ENCODE results near the gene EPB41L2.
"Not testable (repeated sequence)": the region's sequence is repeated elsewhere in the genome, so short reads cannot be mapped to it uniquely, and the experiment has no call there.

The EPB41L2 gene

DNA sequence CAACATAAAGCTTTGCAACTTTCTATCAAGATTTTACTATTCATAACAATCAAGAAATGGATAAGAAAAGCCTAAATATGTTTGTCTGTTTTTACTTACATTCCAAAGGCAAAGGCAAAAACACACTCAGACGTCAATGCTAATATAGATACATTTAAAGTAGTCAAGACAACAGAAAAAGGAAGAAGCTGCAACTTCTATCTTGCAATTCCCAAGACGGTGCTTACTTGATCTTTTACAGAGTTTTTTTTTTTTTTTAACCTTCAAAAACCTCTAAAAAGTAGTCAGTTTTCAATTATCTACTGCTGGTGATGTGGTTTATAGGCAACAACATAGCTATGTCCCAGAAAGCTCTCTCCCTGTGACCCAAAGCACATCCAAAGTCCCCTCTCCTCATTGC lies 58.1 kb downstream of the EPB41L2 start:
- DNase-seq (ENCODE audit: low read depth in 2 of 2), result no peak

DNA sequence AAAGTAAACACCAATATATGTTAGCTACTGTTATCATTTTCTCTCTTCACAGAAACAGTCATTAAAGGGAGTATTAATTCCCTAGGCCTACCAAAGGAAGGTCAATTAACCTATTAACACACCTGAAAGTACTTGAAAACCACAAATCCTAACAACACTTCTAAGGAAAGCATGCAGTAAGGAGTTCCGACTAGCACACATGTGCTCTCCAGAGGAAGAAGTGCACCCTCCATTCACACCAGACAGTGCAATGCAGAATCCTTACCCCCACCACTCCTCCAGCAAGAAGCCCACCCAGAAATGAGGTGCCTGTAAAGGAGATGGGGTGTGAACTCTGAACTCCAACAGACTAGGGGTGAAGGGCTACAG lies 58.7 kb downstream of the EPB41L2 start:
- DNase-seq (ENCODE audit: low read depth in 2 of 2), result no peak

DNA sequence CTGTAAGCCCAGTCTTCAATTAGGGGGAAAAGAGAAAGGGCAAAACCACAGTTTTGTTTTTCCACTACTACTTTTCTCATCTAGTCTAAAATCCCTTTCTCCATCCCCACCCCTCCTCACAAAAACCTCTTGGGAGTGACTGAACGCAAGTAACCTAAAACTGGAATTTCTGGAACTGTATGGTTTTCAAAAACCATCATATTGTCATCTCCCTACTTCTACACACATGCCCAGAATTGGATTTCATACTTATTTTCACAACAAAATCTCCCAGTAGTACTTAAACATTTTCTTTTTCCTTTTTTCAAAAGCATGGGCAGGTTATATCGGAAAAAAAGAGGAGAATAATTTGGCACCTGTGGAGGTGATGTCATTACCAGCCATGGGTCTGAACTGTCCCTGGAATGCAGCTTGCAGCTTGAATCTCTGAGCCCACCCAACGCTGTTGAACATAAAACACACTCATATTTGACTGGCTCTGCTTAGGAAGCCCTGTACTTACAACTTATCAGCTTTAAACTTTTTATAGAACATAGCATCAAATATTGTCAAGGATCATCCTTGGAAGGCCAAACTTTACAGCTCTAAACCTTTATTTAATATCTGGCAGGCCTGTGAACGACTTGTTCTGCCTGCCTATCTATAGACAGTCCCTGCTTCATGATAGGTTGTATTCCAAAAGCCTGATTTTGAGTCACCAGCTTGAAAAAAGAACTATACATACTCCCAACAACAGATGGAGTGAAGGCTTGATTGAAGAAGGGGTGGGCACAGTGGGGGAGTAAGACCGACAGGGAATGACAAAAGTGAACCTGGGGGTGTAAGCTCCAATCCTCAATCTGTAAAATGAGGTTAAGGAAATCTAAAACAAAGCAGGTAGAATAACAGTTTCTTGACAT lies 59.3 kb downstream of the EPB41L2 start:
- DNase-seq (ENCODE audit: low read depth in 2 of 2), result no peak

DNA sequence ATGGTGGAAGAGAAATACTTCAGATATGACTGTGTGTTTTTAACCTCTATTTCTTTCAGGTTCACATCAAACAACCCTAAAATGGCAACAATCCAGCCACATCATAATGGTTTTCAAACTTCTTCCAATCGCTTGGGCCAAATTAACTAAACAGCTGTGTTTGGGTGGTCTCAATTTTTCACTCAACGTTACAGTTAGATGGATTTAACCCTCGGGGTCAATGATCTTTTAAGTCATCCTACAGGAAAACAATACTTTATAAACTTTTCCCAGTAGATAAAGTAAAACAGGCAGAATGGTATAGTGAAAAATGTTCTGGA lies 60.4 kb downstream of the EPB41L2 start:
- no peak for DNase-seq (ENCODE audit: low read depth in 2 of 2)

DNA sequence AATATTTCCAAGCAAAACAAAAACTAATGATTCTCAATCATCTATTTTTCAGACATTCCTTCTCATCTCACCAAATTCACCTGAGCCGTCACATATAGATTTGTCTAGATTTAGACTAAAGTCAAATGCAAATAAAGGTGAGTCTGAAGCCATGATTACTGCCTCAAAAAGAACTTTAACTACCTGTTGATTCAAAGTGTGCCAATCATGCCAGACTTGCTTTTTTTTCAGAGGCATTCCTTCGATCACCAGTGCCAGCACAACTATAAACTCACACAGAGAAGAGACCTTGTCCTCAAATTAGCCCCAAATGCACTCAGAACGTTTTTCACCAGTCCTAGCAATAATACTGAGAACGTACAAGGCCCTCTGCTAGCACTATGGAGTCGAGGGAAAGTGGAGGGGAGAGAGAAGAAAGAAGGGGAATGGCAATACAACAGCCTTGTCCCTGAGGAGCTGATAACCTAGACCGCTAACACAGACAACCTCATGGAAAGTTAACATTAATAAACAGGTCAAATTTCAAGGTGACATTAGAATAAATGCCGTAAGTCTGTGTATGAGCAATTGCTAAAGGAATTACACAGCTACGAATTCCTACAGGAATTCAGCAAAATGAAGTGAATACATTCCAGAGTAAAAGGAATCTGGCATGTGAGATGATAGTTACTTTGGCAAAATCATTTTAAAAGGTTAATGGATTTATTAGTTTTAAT lies 60.9 kb downstream of the EPB41L2 start:
- no peak for DNase-seq (ENCODE audit: low read depth in 2 of 2)

DNA sequence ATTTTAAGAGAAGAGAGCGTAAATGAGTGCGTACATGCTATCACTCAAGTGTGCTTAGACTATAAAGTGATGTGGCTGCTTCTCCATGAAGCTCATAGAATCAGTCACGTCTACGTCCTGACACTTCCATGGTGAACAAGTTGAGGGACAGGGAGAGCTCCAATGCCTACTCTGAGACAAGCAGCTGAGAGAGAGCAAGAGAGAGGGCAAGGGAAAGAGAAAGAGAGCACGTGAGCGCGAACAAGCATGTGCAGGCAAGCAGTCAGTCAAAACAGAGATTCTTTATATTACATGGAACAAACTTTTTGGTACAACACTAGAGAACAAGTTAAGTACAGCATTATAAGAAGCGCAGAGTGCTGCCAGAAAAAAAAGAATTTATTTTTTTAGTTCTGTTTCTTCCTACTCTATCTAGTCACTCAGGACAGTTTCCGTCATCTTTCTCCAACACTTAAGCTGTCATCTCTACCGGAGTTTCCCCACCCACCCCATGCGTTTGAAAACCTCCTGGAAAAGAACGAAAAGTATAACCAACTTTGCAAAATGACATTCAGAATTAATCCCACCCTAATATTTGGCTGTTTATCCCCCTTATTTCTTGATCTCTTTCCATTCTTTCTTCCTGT lies 61.8 kb downstream of the EPB41L2 start:
- DNase-seq (ENCODE audit: low read depth in 2 of 2), result no peak

DNA sequence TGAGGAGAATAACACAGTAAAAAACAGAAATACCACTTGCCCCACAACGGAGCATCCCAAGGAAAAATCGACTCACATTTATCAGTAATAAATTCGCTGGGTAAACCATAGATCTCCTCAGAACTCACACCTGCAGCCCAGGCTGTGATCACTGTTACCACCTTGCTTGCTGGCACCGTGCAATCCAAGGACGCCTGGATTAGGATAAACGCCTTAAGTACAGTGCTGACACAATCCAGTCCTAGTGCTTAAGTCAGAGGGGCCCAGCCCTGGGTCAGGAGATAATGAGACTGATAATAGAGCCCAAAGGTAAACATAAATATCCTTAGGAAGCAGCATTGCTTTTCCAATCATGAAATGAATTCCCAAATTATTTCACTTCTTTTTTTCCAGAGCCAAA lies 62.5 kb downstream of the EPB41L2 start:
- no peak for DNase-seq (ENCODE audit: low read depth in 2 of 2)

DNA sequence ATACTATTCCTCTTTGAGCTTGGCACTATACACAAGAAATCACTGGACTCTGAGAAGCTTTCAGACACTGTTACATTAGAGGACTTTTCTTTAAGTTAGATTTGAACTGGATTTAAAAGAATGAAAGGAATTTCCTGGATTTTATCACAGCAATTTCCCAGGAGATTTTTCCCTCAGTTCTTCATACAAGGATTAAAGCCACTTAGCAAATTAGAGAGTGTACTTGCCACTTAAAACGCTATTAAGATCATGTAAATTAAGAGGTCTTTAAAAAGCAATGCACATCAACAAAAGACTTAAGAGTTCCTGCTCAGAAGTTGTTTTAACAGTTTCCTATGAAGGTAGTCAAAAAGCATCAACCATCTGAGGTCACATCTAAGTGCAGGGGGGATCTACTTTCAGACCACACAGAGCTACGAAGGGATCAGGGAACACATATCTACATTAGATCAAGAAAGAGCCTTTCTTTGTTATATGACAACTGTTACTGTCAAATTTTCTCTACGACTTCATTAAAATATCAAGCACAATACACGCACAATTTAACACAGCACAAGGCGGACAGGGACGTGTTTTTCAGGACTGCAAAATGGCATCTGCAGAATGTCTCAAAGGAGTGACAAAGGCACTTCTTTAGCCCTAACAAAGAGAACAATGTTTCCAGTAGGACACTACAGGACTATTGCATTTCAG lies 65.8 kb downstream of the EPB41L2 start:
- no peak for DNase-seq (ENCODE audit: low read depth in 2 of 2)

DNA sequence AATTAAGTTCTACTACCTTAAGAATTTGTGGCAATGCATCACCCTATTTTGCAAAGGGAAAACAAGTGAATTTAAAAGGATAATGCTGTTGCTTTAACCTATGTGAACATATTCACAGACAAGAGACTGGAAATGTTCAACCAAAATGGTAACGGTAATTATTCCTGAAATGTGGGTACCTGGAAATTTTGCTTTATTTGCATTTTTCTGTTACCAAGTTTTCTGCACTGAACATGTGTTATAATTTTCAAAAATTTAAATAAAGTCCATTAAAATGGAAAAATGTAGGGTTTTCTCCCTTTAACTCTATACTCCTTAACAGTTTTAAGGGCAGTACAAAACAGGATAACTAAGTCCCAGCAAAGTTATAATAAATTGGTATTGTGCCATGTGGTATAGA lies 66.4 kb downstream of the EPB41L2 start:
- DNase-seq (ENCODE audit: low read depth in 2 of 2), result no peak

DNA sequence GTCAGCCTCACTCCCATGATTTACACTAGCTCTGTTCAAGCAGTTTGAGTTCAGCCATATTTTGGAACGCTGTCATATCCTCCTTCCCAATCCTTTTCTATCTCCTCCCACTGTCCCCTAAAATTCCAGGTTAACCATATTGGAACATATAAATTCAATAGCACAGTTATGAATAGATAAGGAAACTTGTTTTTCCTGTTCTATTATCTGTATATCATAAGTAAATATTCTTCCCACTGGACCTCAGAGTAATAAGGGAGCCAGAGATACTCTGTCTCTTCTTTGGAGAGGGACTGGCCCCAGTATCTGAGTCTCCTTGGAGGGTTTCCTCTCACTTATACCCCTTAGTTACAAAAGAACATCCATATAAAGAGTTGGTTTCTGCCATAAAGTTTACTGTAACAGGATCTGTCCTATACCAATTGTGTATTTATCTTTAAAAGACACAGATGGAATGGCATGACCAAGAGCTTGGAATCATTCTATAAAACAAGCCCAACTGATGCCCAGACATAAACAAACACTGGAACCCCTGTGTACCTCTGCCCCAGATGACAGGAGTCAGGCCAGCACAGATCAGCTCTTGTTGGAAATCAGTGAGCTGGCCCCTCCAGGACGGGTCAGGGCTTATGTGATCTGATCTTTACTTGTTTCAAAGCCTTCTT lies 67.1 kb downstream of the EPB41L2 start:
- no peak for DNase-seq (ENCODE audit: low read depth in 2 of 2)

DNA sequence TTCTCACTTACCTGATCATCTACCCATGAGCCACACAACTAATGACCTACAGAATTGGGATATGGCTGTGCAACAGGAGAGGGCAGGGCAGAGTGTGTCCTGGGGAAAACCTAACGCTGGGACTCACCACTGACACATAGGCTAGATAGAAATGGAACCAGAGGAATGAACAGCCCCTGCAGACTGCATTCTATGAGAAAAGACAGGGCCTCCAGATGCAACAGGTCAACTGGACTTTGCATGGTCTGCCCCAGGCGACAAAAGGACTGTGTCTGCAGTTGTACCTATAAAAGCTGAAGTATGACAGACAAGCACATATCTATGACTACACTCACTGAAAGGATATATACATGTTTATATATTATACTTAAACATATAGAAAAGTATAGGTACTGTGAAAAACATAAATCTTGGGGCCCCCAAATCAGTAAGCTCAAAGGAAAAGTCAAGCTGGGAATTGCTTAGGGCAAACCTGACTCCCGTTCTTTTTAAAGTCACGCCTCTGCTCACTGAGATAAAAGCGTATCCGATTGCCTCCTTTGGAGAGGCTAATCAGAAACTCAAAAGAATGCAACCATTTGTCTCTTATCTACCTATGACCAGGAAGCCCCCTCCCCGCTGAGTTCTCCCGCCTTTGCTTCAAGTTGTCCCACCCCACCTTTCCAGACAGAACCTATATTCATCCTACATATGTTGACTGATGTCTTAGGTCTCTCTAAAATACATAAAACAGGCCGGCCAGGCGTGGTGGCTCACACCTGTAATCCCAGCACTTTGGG lies 68.5 kb downstream of the EPB41L2 start:
- no peak for DNase-seq (ENCODE audit: low read depth in 2 of 2)

DNA sequence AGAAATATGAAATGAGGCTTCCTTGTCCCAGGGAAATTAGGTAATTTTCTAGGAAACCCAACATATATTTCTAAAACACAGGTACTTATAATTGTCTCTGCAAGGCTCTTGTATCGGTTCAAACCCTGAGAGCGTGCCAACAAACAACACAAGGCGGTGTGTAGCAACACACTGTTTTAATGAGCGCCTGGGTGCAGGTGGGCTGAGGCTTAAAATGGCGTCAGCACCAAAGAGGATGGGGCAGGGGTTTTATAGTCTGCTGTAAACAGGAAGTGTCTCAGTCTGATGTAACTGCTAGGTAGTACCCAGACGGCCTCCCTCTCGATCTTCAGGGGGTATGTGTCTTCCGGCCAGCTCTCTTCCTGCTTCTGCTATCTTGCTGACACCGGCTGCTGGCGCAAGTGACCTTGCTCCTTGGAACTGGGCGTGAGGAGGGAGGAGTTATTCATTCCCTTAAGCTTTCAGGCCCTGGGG lies 69.7 kb downstream of the EPB41L2 start:
- no peak for DNase-seq (ENCODE audit: low read depth in 2 of 2)

DNA sequence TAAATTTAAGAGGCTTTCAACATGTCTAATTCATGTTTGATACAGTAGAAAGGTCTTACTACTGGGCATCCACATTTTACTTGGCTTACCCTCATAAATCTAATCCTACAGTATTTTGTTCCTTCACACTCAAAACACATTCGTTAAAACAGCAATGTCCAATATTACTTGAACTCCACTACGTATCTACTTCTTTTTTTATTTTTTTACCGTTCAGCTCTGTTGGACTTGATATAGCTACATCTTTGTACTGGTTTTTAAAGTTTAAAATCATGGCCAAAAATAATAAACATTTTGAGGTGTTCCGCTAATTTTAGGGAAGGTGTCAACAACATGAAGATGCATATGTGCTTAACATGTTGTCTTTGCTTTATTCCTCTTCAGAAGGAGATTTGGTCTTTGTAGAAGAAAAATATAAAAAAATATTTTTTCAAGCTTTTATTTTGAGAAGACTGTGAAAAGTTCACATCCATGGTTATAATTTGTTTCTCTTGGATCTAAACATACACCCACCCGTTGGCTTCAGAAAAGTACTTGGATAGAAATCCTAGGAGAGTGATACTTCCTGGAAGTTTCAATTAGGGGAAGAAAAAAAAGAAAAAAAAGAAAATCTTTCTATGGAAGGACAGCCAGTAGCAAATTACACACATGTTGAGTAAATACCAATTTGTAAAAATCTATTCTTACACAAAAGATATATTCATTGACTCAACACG lies 71.5 kb downstream of the EPB41L2 start:
- DNase-seq (ENCODE audit: low read depth in 2 of 2), result no peak

DNA sequence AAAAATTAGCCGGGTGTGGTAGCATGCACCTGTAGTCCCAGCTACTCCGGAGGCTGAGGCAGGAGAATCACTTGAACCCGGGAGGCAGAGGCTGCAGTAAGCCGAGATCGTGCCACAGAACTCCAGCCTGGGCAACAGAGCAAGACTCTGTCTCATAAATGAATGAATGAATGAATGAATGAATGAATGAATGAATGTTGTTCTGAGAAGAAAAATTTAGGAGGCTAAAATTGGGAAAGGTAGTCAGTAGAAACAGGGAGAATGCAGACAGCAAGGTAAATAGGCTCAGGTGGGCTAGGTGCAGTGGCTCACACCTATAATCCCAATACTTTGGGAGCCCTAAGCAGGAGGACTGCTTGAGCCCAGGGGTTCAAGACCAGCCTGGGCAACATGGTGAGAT lies 75.5 kb downstream of the EPB41L2 start:
- not testable (repeated sequence) for DNase-seq (ENCODE audit: low read depth in 2 of 2)

DNA sequence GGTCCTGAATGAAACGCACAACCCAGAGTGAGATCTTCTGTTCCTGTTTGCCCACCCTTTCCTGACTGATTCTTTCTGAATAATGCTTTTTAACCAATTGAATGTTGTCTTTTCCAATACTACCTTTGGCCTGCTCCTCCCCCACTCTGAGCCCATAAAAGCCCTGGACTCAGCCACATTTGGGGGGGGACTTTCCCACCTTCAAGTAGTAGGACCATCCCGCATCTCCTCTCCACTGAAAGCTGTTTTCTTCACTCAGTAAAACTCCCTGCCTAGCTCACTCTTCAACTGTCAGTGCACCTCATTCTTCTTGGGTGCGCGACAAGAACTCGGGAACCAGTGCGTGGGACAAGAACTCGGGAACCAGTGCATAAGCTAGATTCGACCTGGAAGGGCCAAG lies 77.9 kb downstream of the EPB41L2 start:
- DNase-seq (ENCODE audit: low read depth in 2 of 2), result no peak

DNA sequence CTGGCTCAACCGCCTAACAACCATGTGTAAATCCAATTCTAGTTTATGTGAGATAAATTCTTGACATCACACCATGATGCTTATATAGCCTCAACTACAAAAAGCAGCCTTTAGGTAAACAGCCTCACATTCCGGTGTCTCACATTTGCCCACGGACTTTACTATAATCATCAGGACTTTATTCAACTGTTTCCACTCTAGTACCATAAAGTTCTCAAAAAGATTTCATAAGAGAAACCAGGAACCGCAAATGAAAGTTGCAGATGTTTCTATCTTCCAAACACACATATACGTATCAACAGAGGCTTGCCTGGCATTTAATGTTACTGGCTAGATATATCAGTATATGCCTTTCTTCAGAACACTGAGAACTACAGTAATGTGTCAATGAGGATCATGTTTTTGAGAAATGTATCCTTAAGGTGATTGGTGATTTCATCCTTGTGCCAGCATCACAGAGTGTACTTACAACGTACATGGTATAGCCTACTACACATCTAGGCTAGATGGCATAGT lies 80.0 kb downstream of the EPB41L2 start:
- no peak for DNase-seq (ENCODE audit: low read depth in 2 of 2)

DNA sequence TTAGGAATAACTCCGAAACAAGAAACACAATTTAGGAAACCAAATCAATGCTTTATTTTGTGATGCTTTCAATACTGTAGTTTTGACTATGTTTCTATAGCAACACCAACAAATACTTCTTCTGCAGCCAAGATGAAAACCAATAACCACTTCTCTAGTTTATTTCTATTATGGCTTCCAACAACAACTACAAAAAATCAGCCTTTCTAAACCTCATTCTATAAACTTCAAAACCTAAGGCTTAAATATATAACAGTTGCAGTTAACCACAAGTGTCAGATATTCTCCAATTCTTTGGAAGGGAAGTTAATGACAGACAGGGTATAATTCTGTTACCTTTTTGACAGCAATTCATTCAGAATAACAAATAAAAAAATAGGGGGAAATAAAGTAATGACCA lies 80.9 kb downstream of the EPB41L2 start:
- DNase-seq (ENCODE audit: low read depth in 2 of 2), result no peak

DNA sequence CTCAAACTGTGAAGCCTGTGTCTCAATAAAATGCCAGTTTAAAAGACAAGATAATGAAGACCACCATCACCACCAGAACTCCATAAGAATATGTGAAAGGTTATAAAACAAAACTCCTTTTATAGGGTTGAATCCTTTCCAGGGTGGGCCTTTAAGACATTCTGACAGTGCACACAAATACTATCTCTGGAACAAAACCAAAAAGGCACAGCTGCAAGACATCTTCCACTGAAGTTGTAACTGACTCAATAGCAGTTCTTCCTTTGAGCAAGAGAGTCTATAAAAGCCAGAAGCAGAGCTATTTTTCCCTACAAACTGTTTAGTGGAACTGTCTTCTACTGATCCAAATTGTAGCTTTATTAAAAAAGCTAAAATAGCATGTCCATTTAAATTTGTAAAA lies 81.6 kb downstream of the EPB41L2 start:
- no peak for DNase-seq (ENCODE audit: low read depth in 2 of 2)

DNA sequence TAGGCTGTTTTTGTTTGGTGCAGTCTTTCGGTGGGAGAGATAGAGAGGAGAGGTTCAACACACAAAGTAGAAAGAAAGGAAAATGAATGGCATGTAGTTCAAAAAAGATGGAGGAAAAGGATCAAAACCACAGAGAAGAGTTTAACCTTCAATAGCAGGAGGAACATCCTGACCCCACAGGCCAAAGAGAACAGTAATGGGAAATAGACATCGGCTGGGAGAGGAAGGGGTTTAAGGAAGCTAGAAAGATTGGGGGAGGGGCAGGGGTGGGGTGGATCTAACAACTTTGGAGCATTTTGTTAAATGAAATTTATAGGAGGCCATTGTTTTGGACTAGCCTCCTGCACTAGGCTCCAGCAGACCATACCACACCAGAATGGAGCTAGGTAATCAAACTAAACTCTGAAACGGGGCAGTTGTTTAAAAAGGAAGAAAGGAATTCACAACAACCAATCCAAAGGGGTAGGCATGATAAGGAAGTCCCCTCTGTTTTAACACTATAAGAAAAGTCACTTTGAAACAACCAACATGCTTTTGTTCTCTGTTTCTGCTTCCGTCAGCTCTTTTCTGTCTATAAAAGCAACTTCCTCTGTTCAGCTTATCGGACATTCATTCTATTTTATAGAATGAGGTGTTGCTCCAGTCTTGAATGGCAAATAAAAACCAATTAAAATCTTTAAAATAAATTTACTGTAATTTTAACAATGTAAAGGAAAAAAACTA lies 82.6 kb downstream of the EPB41L2 start:
- no peak for DNase-seq (ENCODE audit: low read depth in 2 of 2)

Data from stimulated activated CD8-positive, alpha-beta memory T cell treated with anti-CD3 and anti-CD28 coated beads, Interleukin-7, amount 100 ng/mL, for 1 hour (primary cell).